HG02610 (cell line): Measurements from ENCODE around the gene NAA35.
"Not testable (repeated sequence)": the region's sequence is repeated elsewhere in the genome, so short reads cannot be mapped to it uniquely, and the experiment has no call there.

Experiments used
- ATAC-seq: cut with Tn5 transposase; IDR thresholded peaks from one replicate; pipeline ENCODE4 v1.9.1; 2021; ENCODE audit warnings: mild to moderate bottlenecking, moderate library complexity; ENCODE audit not compliant: unreplicated experiment

The NAA35 gene

DNA sequence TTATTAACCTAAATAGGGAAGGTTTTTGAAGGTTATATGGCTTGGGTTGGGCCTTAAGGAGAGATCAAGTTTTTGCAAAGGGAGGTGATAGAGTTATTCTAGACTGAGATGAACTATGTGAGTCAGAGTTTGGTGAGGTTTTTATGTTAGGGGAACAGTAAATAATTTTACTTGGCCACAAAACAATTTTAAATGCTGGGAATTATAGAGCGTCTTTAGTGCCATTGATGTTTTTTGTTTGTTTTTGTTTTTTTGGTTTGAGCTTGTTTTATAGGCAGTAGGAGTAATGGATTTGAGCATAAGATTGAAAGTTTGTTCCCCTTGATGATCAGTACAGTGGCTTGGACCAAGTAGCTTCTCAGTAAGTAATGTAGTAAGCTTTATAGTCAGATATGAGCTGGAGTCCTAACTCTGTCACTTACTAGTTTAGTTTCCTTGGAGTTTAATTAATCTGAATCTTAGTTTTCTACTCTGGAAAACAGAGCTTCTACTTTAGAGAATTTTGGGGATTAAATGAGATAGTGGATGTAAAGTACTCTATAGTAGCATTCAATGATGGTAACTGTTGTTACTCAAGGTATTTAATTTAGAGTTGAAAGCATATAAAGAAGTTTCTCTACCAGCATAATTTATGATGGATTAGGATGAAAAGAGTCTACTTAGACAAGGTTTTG, 2.9 kb downstream of the NAA35 start:
- no peak for ATAC-seq

DNA sequence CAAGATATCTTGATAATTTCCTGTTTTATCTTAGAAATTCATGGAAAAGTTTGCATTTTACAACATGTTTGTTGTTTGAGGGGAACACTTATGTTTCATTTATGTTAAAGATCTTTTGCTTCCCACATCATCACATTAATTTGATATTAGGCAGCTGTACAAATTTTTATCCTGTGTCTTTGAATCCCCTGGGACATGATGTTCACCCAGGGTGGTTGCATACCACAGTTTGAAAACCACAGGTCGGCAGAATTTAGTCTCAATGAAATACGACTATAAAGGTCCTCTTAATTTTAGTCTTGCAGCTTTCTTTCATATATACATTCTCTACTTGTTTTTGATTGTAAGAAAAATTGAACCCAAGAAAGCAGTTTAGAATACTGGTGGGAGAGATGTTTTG, 3.7 kb downstream of the NAA35 start:
- no peak for ATAC-seq

DNA sequence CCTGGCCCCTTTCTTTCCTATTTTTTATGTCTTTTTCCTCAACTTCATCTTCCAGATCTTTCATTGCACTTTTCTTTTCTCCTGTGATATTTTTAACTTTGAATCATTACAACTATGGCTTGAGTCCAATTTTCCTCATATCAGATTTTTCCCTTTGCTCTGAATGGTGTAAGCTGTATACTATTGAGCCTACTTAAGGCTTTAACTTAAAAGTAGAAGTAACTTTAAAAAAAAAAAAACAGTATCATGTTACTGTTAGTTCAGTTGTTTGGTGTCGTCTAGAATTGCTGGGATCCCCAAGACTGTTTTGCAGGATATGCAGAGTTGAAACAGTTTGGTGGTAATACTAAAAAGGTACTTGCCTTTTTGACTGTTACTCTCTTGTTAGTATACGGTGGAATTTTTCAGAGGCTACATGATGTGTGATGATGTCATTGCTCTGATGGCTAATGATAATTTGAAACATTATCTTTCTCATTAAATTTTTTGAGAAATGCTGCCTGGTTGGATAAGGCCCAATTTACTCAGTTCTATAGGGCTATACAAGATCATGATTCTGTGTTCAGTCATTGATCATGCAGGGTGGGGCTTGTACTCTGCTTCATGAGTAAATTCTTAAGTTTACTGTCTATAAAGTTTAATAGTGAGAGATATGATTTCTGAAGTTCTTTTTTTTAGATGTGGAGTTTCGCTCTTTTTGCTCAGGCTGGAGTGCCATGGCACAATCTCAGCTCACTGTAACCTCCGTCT, 8.8 kb downstream of the NAA35 start:
- ATAC-seq, result no peak

DNA sequence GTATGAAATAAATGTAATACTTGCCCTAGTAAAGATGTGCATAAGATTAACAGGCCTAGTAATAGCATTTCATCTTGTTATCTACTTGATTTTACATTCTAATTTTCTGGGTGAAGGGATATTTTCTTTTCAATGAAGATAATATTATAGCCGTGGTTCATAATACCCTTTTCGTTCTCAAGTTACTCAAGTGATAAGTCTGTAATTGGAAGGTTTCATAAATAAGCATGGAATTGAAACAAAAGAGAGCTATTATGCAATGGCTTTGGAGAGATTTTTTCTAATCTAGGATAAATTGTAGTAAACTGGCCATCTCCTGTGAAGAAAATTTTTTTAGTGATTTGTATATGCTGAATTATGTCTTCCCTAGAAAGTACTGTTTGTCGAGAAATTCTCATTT, 19.0 kb downstream of the NAA35 start:
- no peak for ATAC-seq

- no peak for ATAC-seq
Measured at GRCh38 chr9:85960688-85961093, 19.7 kb downstream of the NAA35 start.

GRCh38 chr9:85964526-85964925, 23.6 kb downstream of the NAA35 start:
- no peak for ATAC-seq

DNA sequence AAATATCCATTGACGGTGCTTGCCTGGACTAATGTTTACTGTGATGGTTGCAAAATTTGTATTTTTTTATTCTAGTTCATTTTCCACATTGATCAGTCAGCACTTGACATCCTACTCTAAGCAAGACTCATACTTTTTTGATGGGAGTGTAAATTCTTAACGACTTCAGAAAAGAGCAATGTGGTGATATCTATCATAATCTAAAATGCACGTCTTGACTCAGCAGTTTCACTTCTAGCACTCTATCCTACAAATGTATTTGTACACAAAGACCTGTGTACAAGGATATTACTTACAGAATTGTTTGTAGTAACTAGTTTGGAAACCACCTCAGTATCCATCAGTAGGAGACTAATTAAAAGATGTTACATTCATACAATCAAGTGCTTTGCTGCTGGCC, 24.0 kb downstream of the NAA35 start:
- no peak for ATAC-seq

DNA sequence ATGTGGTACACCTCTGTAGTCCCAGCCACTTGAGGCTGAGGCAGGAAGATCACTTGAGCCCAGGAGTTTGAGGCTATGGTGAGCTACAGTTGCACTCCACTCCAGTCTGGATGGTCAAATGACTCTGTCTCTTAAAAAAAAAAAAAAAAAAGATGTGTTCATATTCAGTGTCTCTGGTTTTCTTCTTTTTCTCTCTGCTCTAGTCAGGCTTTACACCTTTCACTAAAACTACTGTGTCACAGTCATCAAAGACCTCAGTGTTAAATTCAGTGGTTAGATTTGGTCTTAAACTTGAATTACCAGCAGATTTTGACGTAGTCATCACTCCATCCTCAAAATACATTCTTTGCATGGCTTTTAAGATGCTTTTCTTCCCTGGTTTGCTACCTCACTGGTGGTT, 28.8 kb downstream of the NAA35 start:
- no peak for ATAC-seq

- no peak for ATAC-seq
Measured at GRCh38 chr9:85971731-85972130, 30.8 kb downstream of the NAA35 start.

DNA sequence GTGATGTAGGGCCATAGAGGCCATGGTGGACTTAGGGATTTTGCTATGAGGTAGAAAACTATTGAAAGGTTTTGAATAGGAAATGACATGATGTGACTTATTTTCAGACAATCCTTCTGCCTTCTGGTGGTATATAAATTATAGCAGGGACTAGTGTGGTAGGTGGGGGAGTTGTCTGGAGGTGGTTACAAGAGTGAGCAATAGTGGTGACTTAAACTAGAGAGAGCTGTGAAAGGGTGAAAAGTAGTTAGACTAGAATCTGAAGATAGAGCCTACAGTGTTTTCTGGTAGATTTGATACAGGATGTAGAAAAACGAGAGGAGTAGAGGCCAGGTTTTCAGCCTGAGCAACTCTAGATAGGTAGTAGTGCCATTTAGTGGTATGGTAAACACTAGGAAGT, 32.3 kb downstream of the NAA35 start:
- no peak for ATAC-seq

DNA sequence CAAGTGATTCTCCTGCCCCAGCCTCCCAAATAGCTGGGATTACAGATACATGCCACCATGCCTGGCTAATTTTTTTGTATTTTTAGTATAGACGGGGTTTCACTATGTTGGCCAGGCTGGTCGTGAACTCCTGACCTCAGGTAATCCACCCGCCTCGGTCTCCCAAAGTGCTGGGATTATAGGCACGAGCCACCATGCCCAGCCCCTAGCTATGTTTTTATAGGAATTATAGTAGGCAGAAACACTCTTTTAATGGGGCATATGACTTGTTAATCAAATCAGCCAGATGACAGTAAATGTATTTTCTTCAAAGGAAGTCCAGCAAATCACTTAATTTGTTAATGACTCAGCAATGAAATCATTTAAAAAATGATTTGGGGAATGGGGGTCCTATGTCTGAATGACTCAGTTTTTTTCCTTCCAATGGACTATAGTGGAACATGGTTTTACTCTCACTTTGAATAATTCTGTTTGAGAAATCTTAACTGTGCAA, 33.2 kb downstream of the NAA35 start:
- not testable (repeated sequence) for ATAC-seq

- no peak for ATAC-seq
Measured at GRCh38 chr9:85978496-85978895, 37.5 kb downstream of the NAA35 start.

GRCh38 chr9:85981369-85981768, 40.4 kb downstream of the NAA35 start:
- ATAC-seq, result no peak

GRCh38 chr9:85984457-85984856, 43.5 kb downstream of the NAA35 start:
- no peak for ATAC-seq

GRCh38 chr9:85987236-85987635, 46.3 kb downstream of the NAA35 start:
- no peak for ATAC-seq

DNA sequence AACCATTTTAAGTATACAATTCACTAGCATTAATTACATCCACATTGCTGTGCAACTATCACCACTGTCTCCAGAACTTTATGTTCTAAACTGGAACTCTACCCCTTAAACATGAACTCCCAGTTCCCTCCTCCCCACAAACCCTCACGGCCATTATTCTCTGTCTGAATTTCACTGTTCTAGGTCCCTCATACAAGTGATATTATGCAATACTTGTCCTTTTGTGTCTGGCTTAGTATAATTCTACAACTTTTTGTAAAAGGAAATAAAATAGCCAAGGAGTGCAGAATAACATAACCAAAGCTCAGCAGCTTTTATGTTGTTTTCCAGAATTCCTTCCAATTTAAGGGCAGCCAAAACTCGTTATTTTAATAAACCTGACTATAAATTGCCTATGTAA, 53.2 kb downstream of the NAA35 start:
- ATAC-seq, result no peak

DNA sequence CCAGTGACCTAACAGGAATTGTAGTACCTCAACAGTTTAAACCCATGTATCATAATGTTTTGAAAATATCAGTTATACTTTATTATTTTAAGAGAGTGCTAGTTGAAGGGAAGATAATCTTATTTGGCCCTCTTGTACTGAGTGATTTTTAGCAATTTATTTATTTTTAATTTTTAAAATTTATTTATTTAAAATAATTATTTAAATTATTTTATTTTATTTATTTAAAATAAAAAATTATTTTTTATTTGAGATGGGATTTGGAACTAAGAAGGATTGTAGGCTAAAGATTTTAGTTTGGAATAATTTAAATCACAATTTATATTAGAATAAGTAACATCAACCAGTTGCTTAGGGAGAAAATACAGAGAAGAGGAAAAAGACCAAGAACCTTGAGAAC, 54.2 kb downstream of the NAA35 start:
- ATAC-seq, result no peak

DNA sequence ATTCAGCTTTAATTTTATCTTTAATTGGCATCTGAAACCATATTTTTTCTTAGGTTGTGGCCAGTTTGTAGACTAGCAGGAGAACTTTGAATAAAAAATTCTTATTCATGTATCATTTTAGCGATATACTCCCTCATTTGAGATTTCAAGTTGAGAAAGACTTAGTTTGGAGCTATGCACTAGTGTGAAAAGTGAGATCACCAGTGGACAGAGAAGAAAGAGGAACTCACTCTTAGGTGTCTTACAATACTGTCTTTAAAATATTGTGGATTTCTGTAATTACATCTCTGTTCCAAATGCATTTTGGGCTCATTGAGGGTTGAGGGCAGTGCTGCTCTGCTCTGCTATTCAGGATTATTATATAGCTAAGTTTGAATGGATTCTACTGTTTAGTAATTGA, 54.7 kb downstream of the NAA35 start:
- no peak for ATAC-seq

DNA sequence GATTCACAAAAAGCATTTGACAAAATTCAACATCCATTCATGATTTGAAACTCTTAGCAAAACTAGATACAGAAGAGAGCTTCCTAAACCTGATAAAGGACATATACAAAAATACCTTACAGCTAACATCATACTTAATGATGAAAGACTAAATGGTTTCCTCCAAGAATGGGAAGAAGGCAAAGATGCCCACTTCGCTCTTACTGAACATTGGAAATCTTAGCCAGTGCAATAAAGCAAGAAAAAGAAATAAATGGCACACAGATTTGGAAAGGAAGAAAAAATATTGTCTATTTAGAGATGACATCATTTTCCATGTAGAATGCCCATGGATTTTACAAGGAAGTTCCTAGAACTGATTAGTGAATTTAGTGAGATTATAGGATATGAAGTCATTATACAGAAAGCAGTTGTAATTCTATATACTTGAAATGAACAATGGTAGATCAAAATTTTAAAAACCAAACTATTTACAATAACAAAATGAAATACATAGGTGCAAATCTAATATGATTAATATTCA, 64.4 kb downstream of the NAA35 start:
- no peak for ATAC-seq

GRCh38 chr9:86009133-86009532, 68.2 kb downstream of the NAA35 start:
- no peak for ATAC-seq

DNA sequence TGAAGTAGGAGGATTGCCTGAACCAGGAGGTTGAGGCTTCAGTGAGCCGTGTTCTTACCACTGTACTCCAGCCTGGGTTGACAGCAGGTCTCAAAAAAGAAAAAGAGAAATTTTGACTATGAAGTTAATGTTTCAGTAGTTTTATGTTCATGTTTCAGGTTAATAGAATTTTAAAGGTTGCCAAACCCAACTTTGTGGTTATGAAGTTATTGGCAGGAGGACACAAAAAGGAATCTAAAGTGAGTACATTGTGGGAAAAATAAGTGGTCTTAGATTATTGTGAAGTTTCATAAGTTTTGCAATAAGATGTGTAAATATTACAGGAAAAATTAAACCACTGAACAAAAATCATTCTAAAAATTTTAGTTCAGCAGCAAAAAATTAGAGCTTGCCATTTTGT, 79.8 kb downstream of the NAA35 start:
- ATAC-seq, result no peak

DNA sequence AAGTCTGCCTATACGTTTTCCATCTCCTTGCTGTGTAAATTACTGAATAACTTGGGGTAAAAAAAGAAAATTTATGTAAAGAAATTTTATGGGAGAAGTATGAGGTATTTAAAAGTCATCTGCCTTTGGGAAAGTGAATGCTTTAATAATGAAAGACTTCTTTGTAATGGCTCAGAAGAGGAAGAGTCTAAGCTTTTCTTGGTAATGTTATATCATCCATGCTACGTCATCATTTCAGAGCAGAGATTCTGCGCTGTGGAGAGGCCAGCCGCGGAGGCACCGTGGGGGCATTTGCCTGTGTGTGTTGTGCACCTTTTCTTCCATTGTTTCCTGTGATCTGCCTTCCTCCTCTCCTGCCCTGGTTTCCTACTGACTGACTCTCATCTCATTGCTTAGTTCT, 80.2 kb downstream of the NAA35 start:
- ATAC-seq, result no peak
